Measurements from ENCODE around the gene CNTROB. TPM values are rescaled to one million over a fixed set of nuclear protein-coding genes. Genes with fewer than 3 reads are reported as not detected.

Gene CNTROB
- total RNA-seq, 1 experiment from 2014 or later, result 39.7 TPM

- TF ChIP-seq FOXK1 (CRISPR knock-in tag; IDR thresholded peaks at IDR 0.05), result no peak
- TF ChIP-seq STAT6 (CRISPR knock-in tag; conservative IDR thresholded peaks at IDR 0.05; ENCODE audit: low read depth), result no peak
- TF ChIP-seq CBFB (CRISPR knock-in tag; IDR thresholded peaks at IDR 0.05; ENCODE audit: low read depth), result 0 out of 2 replicates have a peak, but pooled peaks have one; percentile 59
- TF ChIP-seq KAT7 (CRISPR knock-in tag; IDR thresholded peaks at IDR 0.05; ENCODE audit: borderline replicate concordance), result no peak
- TF ChIP-seq GRHL2 (CRISPR knock-in tag; IDR thresholded peaks at IDR 0.05; ENCODE audit: insufficient replicate concordance, severe bottlenecking), result no peak
- TF ChIP-seq RORB (CRISPR knock-in tag; IDR thresholded peaks at IDR 0.05), result no peak
- TF ChIP-seq ZNF423 (CRISPR knock-in tag; IDR thresholded peaks at IDR 0.05), result peak; percentile 55; the same call in 1 of the 2 replicates
- TF ChIP-seq ZNF317 (CRISPR knock-in tag; IDR thresholded peaks at IDR 0.05; ENCODE audit: borderline replicate concordance, low read depth), result no peak
- no peak for TF ChIP-seq ZSCAN18 (CRISPR knock-in tag; IDR thresholded peaks at IDR 0.05)
- TF ChIP-seq JUN (CRISPR knock-in tag; IDR thresholded peaks at IDR 0.05), result 0 out of 2 replicates have a peak, but pooled peaks have one; percentile 33
- TF ChIP-seq AR (CRISPR knock-in tag; IDR thresholded peaks at IDR 0.05), result no peak
- no peak for TF ChIP-seq SMAD4 (CRISPR knock-in tag; IDR thresholded peaks at IDR 0.05)
- TF ChIP-seq GTF2I (CRISPR knock-in tag; conservative IDR thresholded peaks at IDR 0.05), result no peak
Observed at GRCh38 chr17:7989781-7990655, 58.0 kb downstream of the CNTROB start (continued).

GRCh38 chr17:7992516-7992915 is 60.5 kb downstream of the CNTROB start:
- peaks cover 7% of the 10 kb centered on the region; the same call in 1 of the 2 replicates for H3K9me3 Mint-ChIP-seq
- DNase-seq (ENCODE audit: low spot score) (no peak), ATAC-seq (no peak)
- CTCF ChIA-PET, result interaction anchor here (0.6 to 2.5 kb wide), 8 partner anchors 22 to 249 kb away, joined by 3 to 9 read pairs (median 3); partner anchors contain the start of genes CYB5D1 and NAA38
- TF ChIP-seq GRHL2 (CRISPR knock-in tag; IDR thresholded peaks at IDR 0.05; ENCODE audit: insufficient replicate concordance, severe bottlenecking), result no peak
- TF ChIP-seq OVOL2 (CRISPR knock-in tag; IDR thresholded peaks at IDR 0.05; ENCODE audit: borderline replicate concordance), result no peak
- TF ChIP-seq TP53 (CRISPR knock-in tag; IDR thresholded peaks at IDR 0.05), result no peak
- peaks cover 3% of the 10 kb centered on the region; the same call in 1 of the 2 replicates for H3K36me3 Mint-ChIP-seq
- POLR2A ChIA-PET, result no interaction called here
- H3K27ac Mint-ChIP-seq, result no peak overlapping the region
- peaks cover 14% of the 10 kb centered on the region for H3K4me1 Mint-ChIP-seq
- H3K4me3 Mint-ChIP-seq, result no peak overlapping the region
- peaks cover 30% of the 10 kb centered on the region for H3K27me3 Mint-ChIP-seq (ENCODE audit: low read depth)

GRCh38 chr17:7992924-7993323 is 60.9 kb downstream of the CNTROB start:
- Mint-ChIP-seq H3K4me3 (no peak overlapping the region), H3K9me3 (peaks cover 7% of the 10 kb centered on the region; the same call in 1 of the 2 replicates), H3K4me1 (peaks cover 13% of the 10 kb centered on the region), H3K27me3 (ENCODE audit: low read depth) (peaks cover 29% of the 10 kb centered on the region), H3K36me3 (peaks cover 3% of the 10 kb centered on the region; the same call in 1 of the 2 replicates), H3K27ac (no peak overlapping the region)
- ATAC-seq (no peak), DNase-seq (ENCODE audit: low spot score) (no peak)
- ChIA-PET CTCF (interaction anchor here (0.7 to 2.5 kb wide), 7 partner anchors 23 to 136 kb away, joined by 3 to 9 read pairs (median 3); partner anchors contain the start of genes CYB5D1 and NAA38), POLR2A (no interaction called here)
- TF ChIP-seq PRRX2 (CRISPR knock-in tag; IDR thresholded peaks at IDR 0.05) (no peak), MAX (CRISPR knock-in tag; IDR thresholded peaks at IDR 0.05) (no peak), CREB1 (CRISPR knock-in tag; IDR thresholded peaks at IDR 0.05) (no peak), GABPB1 (CRISPR knock-in tag; IDR thresholded peaks at IDR 0.05) (no peak), USF1 (CRISPR knock-in tag; IDR thresholded peaks at IDR 0.05) (no peak), ZNF281 (CRISPR knock-in tag; IDR thresholded peaks at IDR 0.05) (no peak), TEAD4 (CRISPR knock-in tag; IDR thresholded peaks at IDR 0.05) (no peak), ZNF671 (CRISPR knock-in tag; IDR thresholded peaks at IDR 0.05) (no peak)
